Hematopoietic multipotent progenitor cell (in vitro differentiated cells): ENCODE results near the gene FAM13A. TPM values are rescaled to one million over a fixed set of nuclear protein-coding genes. Genes with fewer than 3 reads are reported as not detected.

Source experiments
- DNase-seq, 3 donors: peaks; one replicate each; pipeline ENCODE4 v3.0.0-alpha.2; 2011 to 2015; ENCODE audit warnings: low read depth in 2 of 3, low spot score in 2 of 3
- small RNA-seq: library from RNA; depleted of rRNA; stranded (forward); fragments of <200 nt; gene quantifications from one replicate; pipeline ENCODE3, GENCODE V24; 2012
- total RNA-seq: library from RNA; depleted of rRNA; stranded (reverse); fragments of >200 nt; gene quantifications from one replicate; pipeline ENCODE4 v1.2.3, GENCODE V29; 2012

FAM13A gene
- total RNA-seq, 1 donor: 8.6 TPM

- DNase-seq: no peak
Measured at GRCh38 chr4:88696630-88697029, 360.4 kb downstream of the FAM13A start.

- DNase-seq: peak in 1 of 3 donors; percentile 54
Measured at GRCh38 chr4:88693792-88694191, 363.2 kb downstream of the FAM13A start.

- DNase-seq: no peak
Measured at GRCh38 chr4:88690355-88690754, 366.6 kb downstream of the FAM13A start.

- no peak for DNase-seq
Measured at GRCh38 chr4:88681209-88681608, 375.8 kb downstream of the FAM13A start.

Small RNA genes within 50 kb of the gene (small RNA-seq; reads per million reads assigned to genes)
- gene RF02115 (not detected), gene RNU6-33P (0.61 reads per million)

Other genes starting within 250 kb of the FAM13A start
- gene TIGD2, start 54.3 kb upstream of the FAM13A start, total RNA-seq: 8.1 TPM